GM12872 (cell line): Measurements from ENCODE around the gene PLA2G12B.

Source experiments
- CTCF ChIP-seq: IDR thresholded peaks from 3 replicates; pipeline ENCODE4 v1.5.1; 2011; ENCODE audit warnings: low read depth, mild to moderate bottlenecking, low read length, moderate library complexity; ENCODE audit not compliant: insufficient read depth

Gene PLA2G12B

GRCh38 chr10:72980348-72980747 is 25.7 kb upstream of the PLA2G12B start:
- TF ChIP-seq CTCF = no peak

GRCh38 chr10:72979709-72980108 is 25.1 kb upstream of the PLA2G12B start:
- TF ChIP-seq CTCF = no peak

- no peak for TF ChIP-seq CTCF
These were observed 22.3 kb upstream of the PLA2G12B start for GRCh38 chr10:72976886-72977285.

GRCh38 chr10:72956001-72956400 is 1.4 kb upstream of the PLA2G12B start:
- TF ChIP-seq CTCF = no peak

- TF ChIP-seq CTCF = no peak
These were observed 393 bp downstream of the PLA2G12B start for GRCh38 chr10:72954230-72954595.

GRCh38 chr10:72953687-72954086 is 919 bp downstream of the PLA2G12B start:
- TF ChIP-seq CTCF = no peak

- TF ChIP-seq CTCF = no peak
These were observed 1.9 kb downstream of the PLA2G12B start for GRCh38 chr10:72952642-72953158.

- no peak for TF ChIP-seq CTCF
These were observed 2.4 kb downstream of the PLA2G12B start for GRCh38 chr10:72952189-72952588.
